GM12892 (cell line): ENCODE results near the gene HS3ST5.

Experiments
- POLR2AphosphoS5 ChIP-seq: IDR thresholded peaks from 2 replicates; pipeline ENCODE4 v1.6.1; 2011; ENCODE audit warnings: low read depth, low read length, control low read depth
- TAF1 ChIP-seq: IDR thresholded peaks from 2 replicates; pipeline ENCODE4 v1.6.1; 2011; ENCODE audit warnings: low read depth, mild to moderate bottlenecking, control low read depth, low read length, borderline replicate concordance

DNA sequence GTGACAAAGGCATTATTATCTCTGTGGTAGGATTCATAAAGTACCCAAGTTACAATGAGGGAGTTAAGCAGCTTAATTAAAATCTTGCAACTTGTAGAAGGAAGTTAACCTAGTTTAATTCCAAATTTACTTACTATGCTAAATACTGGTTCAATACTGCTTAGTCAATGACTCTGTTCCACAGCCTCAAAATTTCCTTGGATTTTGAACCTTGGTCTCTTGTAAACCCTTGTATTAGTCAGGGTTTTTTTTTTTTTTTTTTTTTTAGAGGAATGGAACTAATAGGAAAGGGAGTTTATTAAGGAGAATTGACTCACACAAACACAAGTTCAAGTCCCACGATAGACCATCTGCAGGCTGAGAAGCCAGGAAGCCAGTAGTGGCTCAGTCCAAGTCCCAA, 163.4 kb downstream of the HS3ST5 start:
- TF ChIP-seq POLR2AphosphoS5 (no peak), TAF1 (no peak)
